Keratinocyte (primary cell): ENCODE measurements around the gene NOS1.

Experiments
- EZH2 ChIP-seq: IDR thresholded peaks from one replicate; pipeline ENCODE4 v1.6.1; 2012; ENCODE audit warnings: inconsistent platforms, mild to moderate bottlenecking, low read length, moderate library complexity
- TF ChIP-seq, protein P1 (sequence below), 3 experiments: IDR thresholded peaks in 1 of 3; conservative IDR thresholded peaks in 1 of 3; optimal IDR thresholded peaks in 1 of 3; 2 replicates in 2 of 3; 3 replicates in 1 of 3; pipeline versions ENCODE3 to v1.5.1; 2011; ENCODE audit warnings: low read length in 3 of 3, mild to moderate bottlenecking in 3 of 3, moderate library complexity in 2 of 3, control low read depth in 1 of 3, inconsistent platforms in 1 of 3; ENCODE audit not compliant: insufficient read depth in 2 of 3; ENCODE audit errors: extremely low read depth in 1 of 3

DNA sequence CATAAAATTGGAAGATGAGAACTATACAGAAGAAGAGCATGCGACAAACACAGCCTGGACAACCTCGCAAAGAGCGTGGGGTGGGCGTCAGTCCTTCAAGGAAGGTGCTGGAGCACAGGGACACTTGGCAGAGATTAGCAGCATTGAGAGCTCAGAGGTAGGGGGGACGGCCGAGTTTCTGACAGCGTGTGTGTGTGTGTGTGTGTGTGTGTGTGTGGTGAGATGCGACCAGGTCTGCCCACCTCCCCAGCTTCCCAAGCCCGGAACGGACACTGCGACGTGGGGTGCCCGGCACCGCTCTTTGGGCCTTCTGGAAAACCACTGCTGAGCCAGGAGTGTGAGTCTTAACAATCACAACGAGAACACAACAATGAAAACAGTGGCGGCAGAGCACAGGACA, 153.2 kb downstream of the NOS1 start:
- TF ChIP-seq, protein P1, sequence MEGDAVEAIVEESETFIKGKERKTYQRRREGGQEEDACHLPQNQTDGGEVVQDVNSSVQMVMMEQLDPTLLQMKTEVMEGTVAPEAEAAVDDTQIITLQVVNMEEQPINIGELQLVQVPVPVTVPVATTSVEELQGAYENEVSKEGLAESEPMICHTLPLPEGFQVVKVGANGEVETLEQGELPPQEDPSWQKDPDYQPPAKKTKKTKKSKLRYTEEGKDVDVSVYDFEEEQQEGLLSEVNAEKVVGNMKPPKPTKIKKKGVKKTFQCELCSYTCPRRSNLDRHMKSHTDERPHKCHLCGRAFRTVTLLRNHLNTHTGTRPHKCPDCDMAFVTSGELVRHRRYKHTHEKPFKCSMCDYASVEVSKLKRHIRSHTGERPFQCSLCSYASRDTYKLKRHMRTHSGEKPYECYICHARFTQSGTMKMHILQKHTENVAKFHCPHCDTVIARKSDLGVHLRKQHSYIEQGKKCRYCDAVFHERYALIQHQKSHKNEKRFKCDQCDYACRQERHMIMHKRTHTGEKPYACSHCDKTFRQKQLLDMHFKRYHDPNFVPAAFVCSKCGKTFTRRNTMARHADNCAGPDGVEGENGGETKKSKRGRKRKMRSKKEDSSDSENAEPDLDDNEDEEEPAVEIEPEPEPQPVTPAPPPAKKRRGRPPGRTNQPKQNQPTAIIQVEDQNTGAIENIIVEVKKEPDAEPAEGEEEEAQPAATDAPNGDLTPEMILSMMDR (optimal IDR thresholded peaks at IDR 0.05 in 1 of 3, IDR thresholded peaks at IDR 0.05 in 1 of 3, conservative IDR thresholded peaks at IDR 0.05 in 1 of 3; ENCODE audit: extremely low read depth in 1 of 3, insufficient read depth in 2 of 3, low read length in 3 of 3), result no peak
- no peak for TF ChIP-seq EZH2
